ENCODE measurements around the gene CD82.

The CD82 gene

DNA sequence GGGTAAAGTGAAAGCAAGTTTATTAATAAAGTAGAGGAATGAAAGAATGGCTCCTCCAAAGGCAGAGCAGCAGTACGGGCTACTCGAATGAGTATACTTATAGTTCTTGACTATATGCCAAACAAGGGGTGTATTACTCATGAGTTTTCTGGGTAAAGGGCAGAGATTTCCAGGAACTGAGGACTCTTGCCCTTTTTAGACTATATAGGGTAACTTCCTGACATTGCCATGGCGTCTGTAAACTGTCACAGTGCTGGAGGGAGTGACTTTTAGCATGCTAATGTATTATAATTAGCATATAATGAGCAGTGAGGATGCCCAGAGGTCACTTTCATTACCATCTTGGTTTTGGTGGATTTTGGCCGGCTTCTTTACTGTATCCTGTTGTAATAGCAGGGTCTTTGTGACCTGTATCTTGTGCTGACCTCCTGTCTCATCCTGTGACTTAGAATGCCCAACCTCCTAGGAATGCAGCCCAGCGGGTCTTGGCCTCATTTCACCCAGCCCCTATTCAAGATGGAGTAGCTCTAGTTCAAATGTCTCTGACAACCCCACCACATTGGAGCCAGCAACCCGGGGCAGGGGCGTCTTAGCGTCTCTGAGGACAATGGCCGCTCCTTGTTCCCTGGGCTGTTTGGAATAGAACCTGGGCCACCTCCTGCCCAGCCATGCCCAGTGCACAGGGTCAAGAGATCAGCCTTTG is 34.9 kb upstream of the CD82 start:
- Histone ChIP-seq H3K9me2 (replicated peaks; ENCODE audit: control insufficient read depth, low read length) (no peaks in the 10 kb centered on the region), H3K4me2 (ENCODE audit: low read length) (no peak overlapping the region), H3K79me2 (ENCODE audit: control insufficient read depth, low read length) (no peaks in the 10 kb centered on the region), H3K4me3 (ENCODE audit: low read length) (no peak overlapping the region), H3K9me3 (ENCODE audit: control insufficient read depth, insufficient read depth, low read length) (no peaks in the 10 kb centered on the region), H3K27ac (ENCODE audit: low read depth, low read length) (no peak overlapping the region), H3K27me3 (ENCODE audit: control insufficient read depth, low read length) (peaks cover 46% of the 10 kb centered on the region), H3F3A (ENCODE audit: control insufficient read depth, insufficient read depth) (no peaks in the 10 kb centered on the region), H3K36me3 (ENCODE audit: control insufficient read depth, low read length) (no peaks in the 10 kb centered on the region), H4K20me1 (ENCODE audit: control insufficient read depth, insufficient read depth, low read depth, low read length) (0 out of 2 replicates have a peak, but pooled peaks cover 10% of the 10 kb centered on the region), H3K4me1 (ENCODE audit: control insufficient read depth, low read length) (peaks cover 17% of the 10 kb centered on the region)
- TF ChIP-seq CTCF (IDR thresholded peaks at IDR 0.05; ENCODE audit: low read depth, low read length, poor library complexity, severe bottlenecking) = no peak
- no peak for TF ChIP-seq EZH2phosphoT487 (IDR thresholded peaks at IDR 0.05; ENCODE audit: borderline replicate concordance, low read length)

GRCh38 chr11:44531116-44531504 is 34.4 kb upstream of the CD82 start:
- Histone ChIP-seq H3K4me3 (ENCODE audit: low read length) (no peak overlapping the region), H3K4me1 (ENCODE audit: control insufficient read depth, low read length) (peaks cover 17% of the 10 kb centered on the region), H3K79me2 (ENCODE audit: control insufficient read depth, low read length) (no peaks in the 10 kb centered on the region), H3K9me2 (replicated peaks; ENCODE audit: control insufficient read depth, low read length) (no peaks in the 10 kb centered on the region), H3K36me3 (ENCODE audit: control insufficient read depth, low read length) (no peaks in the 10 kb centered on the region), H3K9me3 (ENCODE audit: control insufficient read depth, insufficient read depth, low read length) (no peaks in the 10 kb centered on the region), H3K4me2 (ENCODE audit: low read length) (no peak overlapping the region), H3F3A (ENCODE audit: control insufficient read depth, insufficient read depth) (no peaks in the 10 kb centered on the region), H3K27ac (ENCODE audit: low read depth, low read length) (no peak overlapping the region), H4K20me1 (ENCODE audit: control insufficient read depth, insufficient read depth, low read depth, low read length) (0 out of 2 replicates have a peak, but pooled peaks cover 11% of the 10 kb centered on the region), H3K27me3 (ENCODE audit: control insufficient read depth, low read length) (peaks cover 46% of the 10 kb centered on the region)
- no peak for TF ChIP-seq EZH2phosphoT487 (IDR thresholded peaks at IDR 0.05; ENCODE audit: borderline replicate concordance, low read length)
- no peak for TF ChIP-seq CTCF (IDR thresholded peaks at IDR 0.05; ENCODE audit: low read depth, low read length, poor library complexity, severe bottlenecking)

GRCh38 chr11:44531636-44532035 is 33.8 kb upstream of the CD82 start:
- Histone ChIP-seq H3F3A (ENCODE audit: control insufficient read depth, insufficient read depth) (no peaks in the 10 kb centered on the region), H4K20me1 (ENCODE audit: control insufficient read depth, insufficient read depth, low read depth, low read length) (0 out of 2 replicates have a peak, but pooled peaks cover 11% of the 10 kb centered on the region), H3K9me2 (replicated peaks; ENCODE audit: control insufficient read depth, low read length) (no peaks in the 10 kb centered on the region), H3K4me3 (ENCODE audit: low read length) (no peak overlapping the region), H3K9me3 (ENCODE audit: control insufficient read depth, insufficient read depth, low read length) (no peaks in the 10 kb centered on the region), H3K79me2 (ENCODE audit: control insufficient read depth, low read length) (no peaks in the 10 kb centered on the region), H3K4me2 (ENCODE audit: low read length) (no peak overlapping the region), H3K4me1 (ENCODE audit: control insufficient read depth, low read length) (peaks cover 17% of the 10 kb centered on the region), H3K27me3 (ENCODE audit: control insufficient read depth, low read length) (peaks cover 46% of the 10 kb centered on the region), H3K27ac (ENCODE audit: low read depth, low read length) (no peak overlapping the region), H3K36me3 (ENCODE audit: control insufficient read depth, low read length) (no peaks in the 10 kb centered on the region)
- TF ChIP-seq CTCF (IDR thresholded peaks at IDR 0.05; ENCODE audit: low read depth, low read length, poor library complexity, severe bottlenecking) (no peak), EZH2phosphoT487 (IDR thresholded peaks at IDR 0.05; ENCODE audit: borderline replicate concordance, low read length) (no peak)

Measured in DOHH2 (cell line).